Lower leg skin (tissue), 4 donors: ENCODE measurements around the gene TNFRSF1B. TPM values are rescaled to one million over a fixed set of nuclear protein-coding genes. Genes with fewer than 3 reads are reported as not detected.
A peak's percentile ranks its signal among the peaks of the same experiment; 100 is the strongest.

Experiments
- DNase-seq, 2 donors: peaks; one replicate each; pipeline ENCODE4 v3.0.0-alpha.2; 2019; ENCODE audit warnings: low spot score in 2 of 2
- H3K4me3 ChIP-seq: fragments of 200-600 bp; sonication (generic); 2 replicates; pipeline ENCODE4 v1.5.1; 2017; ENCODE audit warnings: mild to moderate bottlenecking, low read depth; ENCODE audit not compliant: poor library complexity, severe bottlenecking
- CTCF ChIP-seq, 3 donors: fragments of 450-650 bp; IDR thresholded peaks; one replicate each; pipeline ENCODE4 v1.5.1; 2016; ENCODE audit warnings: antibody characterized with exemption in 3 of 3, mild to moderate bottlenecking in 3 of 3, moderate library complexity in 2 of 3
- POLR2A ChIP-seq, 2 donors: fragments of 450-650 bp; IDR thresholded peaks; one replicate each; pipeline ENCODE4 v1.6.1; 2016 to 2017; ENCODE audit warnings: antibody characterized with exemption in 2 of 2, mild to moderate bottlenecking in 1 of 2, moderate library complexity in 1 of 2
- WGBS, 2 donors: methylation state at CpG; one replicate each; pipeline ENCODE4 v1.1.5; 2018; 5-methylcytosine and 5-hydroxymethylcytosine counted together
- intact Hi-C: fragments of 100-400 bp; cut with DNase I; formaldehyde crosslinking; loops from one replicate; pipeline ENCODE4 v1.15.0; 2023; ENCODE audit warnings: low total_unique reads
- total RNA-seq, 4 donors: library from RNA; depleted of rRNA; stranded (reverse); fragments of >200 nt; gene quantifications; one replicate each; pipeline ENCODE4 v1.1.0, GENCODE V29; 2016

TNFRSF1B gene
- total RNA-seq, 4 donors from 2014 or later = 8.5 to 33.1 (median 16.3) TPM

GRCh38 chr1:12228979-12229378 is 62.2 kb downstream of the TNFRSF1B start:
- DNase-seq = no peak
- intact Hi-C loops = no loop called here

GRCh38 chr1:12229386-12229834 is 62.6 kb downstream of the TNFRSF1B start:
- no peak for TF ChIP-seq POLR2A (IDR thresholded peaks at IDR 0.05)
- TF ChIP-seq CTCF (IDR thresholded peaks at IDR 0.05) = no peak
- no peak for DNase-seq
- 61 to 70% methylated on average over 13 of the region's 13 CpGs for WGBS, 2 donors
- no peak overlapping the region for H3K4me3 ChIP-seq
- intact Hi-C loops = no loop called here

More at GRCh38 chr1:12228979-12229378, 62.2 kb downstream of the TNFRSF1B start:
- WGBS, 2 donors = 85 to 90% methylated on average over 7 of the region's 7 CpGs
- H3K4me3 ChIP-seq = no peak overlapping the region
- TF ChIP-seq CTCF (IDR thresholded peaks at IDR 0.05) (no peak), POLR2A (IDR thresholded peaks at IDR 0.05) (no peak)

GRCh38 chr1:12229835-12230548 is 63.2 kb downstream of the TNFRSF1B start, which contains the start of gene VPS13D:
VPS13D (plus strand) TSS chr1:12230030; CDS start chr1:12234267, 4,237 bp downstream.
- peak; percentile 64 to 95 for DNase-seq
- 0% methylated on average over 4 to 20 of the region's 77 CpGs for WGBS, 2 donors
- intact Hi-C loops = no loop called here
- peak in 1 of 3 donors; percentile 49 for TF ChIP-seq CTCF (IDR thresholded peaks at IDR 0.05)
- TF ChIP-seq POLR2A (IDR thresholded peaks at IDR 0.05) = no peak
- H3K4me3 ChIP-seq = peak within 1 kb of the TSS; percentile 95

GRCh38 chr1:12230549-12231275 is 63.9 kb downstream of the TNFRSF1B start:
- intact Hi-C loops = no loop called here

GRCh38 chr1:12231276-12231595 is 64.4 kb downstream of the TNFRSF1B start:
- DNase-seq = no peak
- TF ChIP-seq POLR2A (IDR thresholded peaks at IDR 0.05) (no peak), CTCF (IDR thresholded peaks at IDR 0.05) (no peak)
- intact Hi-C loops = no loop called here
- WGBS, 2 donors = 6 to 7% methylated on average over 4 of the region's 4 CpGs
- H3K4me3 ChIP-seq = peak overlapping the region; percentile 95

More at GRCh38 chr1:12230549-12231275, 63.9 kb downstream of the TNFRSF1B start:
- peak overlapping the region; percentile 95 for H3K4me3 ChIP-seq
- no peak for DNase-seq
- WGBS, 2 donors = 0 to 1% methylated on average over 18 to 31 of the region's 36 CpGs
- TF ChIP-seq POLR2A (IDR thresholded peaks at IDR 0.05) (no peak), CTCF (IDR thresholded peaks at IDR 0.05) (no peak)
